Stimulated activated effector memory CD8-positive, alpha-beta T cell treated with anti-CD3 and anti-CD28 coated beads, Interleukin-12 subunit alpha, Interleukin-12 subunit beta, amount 100 ng/mL, for 72 hours (primary cell): ENCODE measurements around the gene MPV17L.
"Not testable (repeated sequence)": the region's sequence is repeated elsewhere in the genome, so short reads cannot be mapped to it uniquely, and the experiment has no call there.

Source experiments
- ATAC-seq: fragments of 150-1000 bp; cut with Tn5 transposase; 2 replicates; pipeline ENCODE4 v1.10.0; 2021
- DNase-seq, 2 donors: peaks; one replicate each; pipeline ENCODE4 v3.0.0; 2021 to 2022; ENCODE audit warnings: low spot score in 2 of 2
- H3K27ac Mint-ChIP-seq: one replicate; pipeline ENCODE4 v1.8.0; 2022; ENCODE audit warnings: mild to moderate bottlenecking, mixed read lengths
- H3K36me3 Mint-ChIP-seq: one replicate; pipeline ENCODE4 v1.8.0; 2022; ENCODE audit warnings: mild to moderate bottlenecking, mixed read lengths
- H3K4me1 Mint-ChIP-seq: one replicate; pipeline ENCODE4 v1.8.0; 2022; ENCODE audit warnings: mixed read lengths
- H3K4me3 Mint-ChIP-seq: one replicate; pipeline ENCODE4 v1.8.0; 2022; ENCODE audit warnings: mild to moderate bottlenecking, mixed read lengths
- H3K9me3 Mint-ChIP-seq: one replicate; pipeline ENCODE4 v1.8.0; 2022; ENCODE audit warnings: mixed read lengths

Gene MPV17L

DNA sequence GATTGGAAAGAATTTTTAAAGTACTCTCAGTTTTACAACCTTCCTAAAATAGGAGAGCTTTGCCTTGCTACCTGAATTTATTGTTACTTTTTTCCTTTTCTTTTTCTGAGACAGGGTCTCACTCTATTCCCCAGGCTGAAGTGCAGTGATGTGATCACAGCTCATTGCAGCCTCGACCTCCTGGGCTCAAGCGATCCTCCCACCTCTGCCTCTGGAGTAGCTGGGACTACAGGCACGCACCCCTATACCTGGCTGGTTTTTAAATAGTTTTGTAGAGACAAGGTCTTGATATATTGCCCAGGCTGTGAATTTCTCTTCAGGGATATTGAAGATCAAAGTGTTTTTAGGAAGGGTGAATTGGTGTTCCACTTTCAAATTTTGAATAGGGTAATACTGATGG is 3.8 kb downstream of the MPV17L start:
- Mint-ChIP-seq H3K27ac (no peak overlapping the region), H3K9me3 (no peaks in the 10 kb centered on the region), H3K36me3 (no peaks in the 10 kb centered on the region), H3K4me1 (no peaks in the 10 kb centered on the region), H3K4me3 (no peak overlapping the region)
- no peak for DNase-seq
- ATAC-seq: no peak

DNA sequence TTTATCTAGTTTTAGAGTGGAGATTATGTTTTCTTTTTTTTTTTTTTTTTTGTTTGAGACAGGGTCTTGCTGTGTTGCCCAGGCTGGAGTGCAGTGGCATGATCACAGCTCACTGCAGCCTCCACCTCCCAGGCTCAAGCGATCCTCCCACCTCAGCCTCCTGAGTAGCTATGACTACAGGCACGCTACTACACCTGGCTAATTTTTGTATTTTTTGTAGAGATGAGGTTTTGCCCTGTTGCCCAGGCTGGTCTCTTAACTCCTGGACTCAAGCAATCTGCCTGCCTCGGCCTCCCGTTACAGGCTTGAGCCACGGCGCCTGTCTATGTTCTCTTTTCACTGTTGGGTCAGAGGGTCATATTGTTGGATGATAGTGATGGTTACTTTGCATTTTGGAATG is 4.8 kb downstream of the MPV17L start:
- H3K27ac Mint-ChIP-seq, ATAC-seq: not testable (repeated sequence)

DNA sequence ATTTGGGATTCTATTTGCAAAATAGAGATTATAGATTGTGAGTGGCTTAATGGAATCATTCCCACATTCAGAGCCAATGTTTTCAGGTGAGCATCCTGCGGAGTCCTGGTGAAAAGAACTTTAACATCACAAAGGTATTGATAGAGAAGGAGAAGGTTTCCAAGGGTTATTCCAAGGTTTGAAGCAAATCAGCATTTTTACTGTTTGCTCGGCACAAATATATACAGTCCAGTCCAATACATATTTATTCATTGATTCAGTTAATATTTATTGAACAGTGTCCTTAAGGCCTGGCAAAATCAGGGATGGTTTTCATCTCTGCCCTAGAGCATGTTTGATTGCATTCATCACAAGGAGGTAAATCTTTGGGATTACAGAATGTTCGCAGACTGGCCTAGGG is 6.4 kb downstream of the MPV17L start:
- Mint-ChIP-seq H3K9me3 (no peaks in the 10 kb centered on the region), H3K36me3 (no peaks in the 10 kb centered on the region), H3K27ac (no peak overlapping the region), H3K4me1 (no peaks in the 10 kb centered on the region), H3K4me3 (no peak overlapping the region)
- DNase-seq (no peak), ATAC-seq (no peak)

More for the DNA sequence above, 4.8 kb downstream of the MPV17L start:
- H3K4me3 Mint-ChIP-seq, DNase-seq, H3K36me3 Mint-ChIP-seq, H3K4me1 Mint-ChIP-seq, H3K9me3 Mint-ChIP-seq: not testable (repeated sequence)

DNA sequence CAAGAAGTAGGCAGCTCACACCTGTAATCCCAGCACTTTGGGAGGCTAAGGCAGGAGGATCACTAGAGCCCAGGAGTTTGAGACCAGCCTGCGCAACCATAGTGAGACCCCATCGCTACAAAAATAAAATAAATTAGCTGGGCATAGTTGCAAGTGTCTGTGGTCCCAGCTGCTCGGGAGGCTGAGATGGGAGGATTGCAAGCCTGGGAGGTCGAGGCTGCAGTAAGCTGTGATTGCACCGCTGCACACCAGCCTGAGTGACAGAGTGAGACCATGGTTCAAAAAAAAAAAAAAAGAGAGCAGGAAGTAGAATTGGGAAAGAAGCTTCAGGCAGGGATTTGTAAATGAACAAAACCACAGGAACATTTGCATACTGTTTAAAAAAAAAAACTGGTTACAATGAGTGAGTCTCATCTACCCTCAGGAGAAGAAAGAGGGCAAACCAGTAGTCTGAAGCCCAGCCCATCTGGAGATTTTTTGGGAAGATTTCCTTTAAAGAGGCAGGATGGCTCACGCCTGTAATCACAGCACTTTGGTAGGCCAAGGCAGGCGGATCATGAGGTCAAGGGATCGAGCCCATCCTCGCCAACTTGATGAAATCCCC is 7.9 kb downstream of the MPV17L start:
- no peak overlapping the region for H3K4me3 Mint-ChIP-seq
- no peak for ATAC-seq

DNA sequence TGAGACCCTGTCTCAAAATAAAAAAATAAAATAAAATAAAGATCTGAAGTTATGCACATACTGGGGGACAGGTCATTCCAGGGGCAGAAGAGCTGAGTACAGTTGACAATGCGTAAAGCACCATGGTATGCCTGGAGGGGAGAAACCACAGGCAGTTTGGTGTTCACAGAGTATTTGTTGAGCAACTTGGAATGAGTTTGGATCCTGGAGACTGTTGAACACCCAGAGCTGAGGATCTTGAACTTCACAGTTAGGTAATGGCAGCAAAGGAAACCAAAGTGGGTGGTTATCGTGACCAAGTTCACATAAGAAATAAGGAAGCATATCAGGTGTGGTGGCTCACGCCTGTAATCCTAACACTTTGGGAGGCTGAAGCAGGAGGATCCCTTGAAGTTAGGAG is 8.5 kb downstream of the MPV17L start:
- not testable (repeated sequence) for H3K4me1 Mint-ChIP-seq, H3K9me3 Mint-ChIP-seq, H3K27ac Mint-ChIP-seq, H3K36me3 Mint-ChIP-seq, H3K4me3 Mint-ChIP-seq, ATAC-seq, DNase-seq

More for the DNA sequence above, 7.9 kb downstream of the MPV17L start:
- Mint-ChIP-seq H3K36me3 (no peaks in the 10 kb centered on the region), H3K27ac (no peak overlapping the region), H3K9me3 (no peaks in the 10 kb centered on the region), H3K4me1 (no peaks in the 10 kb centered on the region)
- no peak for DNase-seq

DNA sequence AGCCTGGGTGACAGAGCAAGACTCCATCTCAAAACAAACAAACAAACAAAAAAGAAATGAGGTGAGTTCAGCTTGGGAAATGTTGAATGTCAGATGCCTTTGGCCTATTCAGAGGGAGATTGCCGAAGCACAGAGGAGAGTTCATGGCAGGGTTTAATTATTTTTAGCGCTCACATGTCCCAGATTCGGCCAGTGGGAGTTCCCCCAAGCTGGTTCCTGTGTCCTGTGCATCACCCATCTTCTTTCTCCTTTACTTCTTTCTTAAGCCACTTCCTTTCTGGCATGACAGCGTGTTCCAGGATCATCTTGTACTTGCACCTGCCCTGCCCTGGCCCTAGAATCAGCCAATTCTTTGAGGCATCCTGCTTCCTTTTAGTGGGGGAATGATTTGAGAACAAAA is 9.2 kb downstream of the MPV17L start:
- H3K27ac Mint-ChIP-seq: no peak overlapping the region
- H3K4me1 Mint-ChIP-seq: no peaks in the 10 kb centered on the region
- no peaks in the 10 kb centered on the region for H3K9me3 Mint-ChIP-seq
- H3K36me3 Mint-ChIP-seq: no peaks in the 10 kb centered on the region
- DNase-seq (no peak), ATAC-seq (no peak)
- H3K4me3 Mint-ChIP-seq: no peak overlapping the region

DNA sequence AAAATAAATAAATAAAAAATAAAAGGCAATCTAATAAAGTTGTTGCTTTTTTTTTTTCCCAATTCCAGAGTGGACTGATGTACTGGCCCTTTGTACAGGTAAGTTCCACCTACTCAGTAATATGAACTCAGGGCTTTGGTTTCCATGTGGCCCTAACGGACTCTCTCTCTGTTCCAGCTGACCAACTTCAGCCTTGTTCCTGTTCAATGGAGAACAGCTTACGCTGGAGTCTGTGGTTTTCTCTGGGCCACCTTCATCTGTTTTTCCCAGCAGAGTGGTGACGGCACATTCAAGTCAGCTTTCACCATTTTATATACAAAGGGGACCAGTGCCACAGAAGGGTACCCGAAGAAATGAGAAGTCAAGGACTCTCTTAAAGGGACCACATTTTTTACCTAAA is 12.2 kb downstream of the MPV17L start:
- not testable (repeated sequence) for H3K4me3 Mint-ChIP-seq, H3K27ac Mint-ChIP-seq, ATAC-seq, DNase-seq, H3K36me3 Mint-ChIP-seq, H3K9me3 Mint-ChIP-seq, H3K4me1 Mint-ChIP-seq

DNA sequence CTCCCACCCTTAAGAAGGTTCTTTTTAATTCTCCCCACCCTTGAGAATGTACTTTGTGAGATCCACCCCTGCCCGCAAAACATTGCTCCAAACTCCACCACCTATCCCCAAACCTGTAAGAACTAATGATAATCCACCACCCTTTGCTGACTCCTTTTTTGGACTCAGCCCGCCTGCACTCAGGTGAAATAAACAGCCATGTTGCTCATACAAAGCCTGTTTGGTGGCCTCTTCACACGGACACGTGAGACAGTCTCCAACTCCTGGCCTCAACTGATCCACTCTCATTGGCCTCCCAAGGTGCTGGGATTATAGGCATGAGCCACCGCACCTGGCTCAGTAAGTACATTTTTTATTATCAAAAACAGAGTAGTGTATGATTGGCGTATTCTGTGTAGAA is 13.9 kb downstream of the MPV17L start:
- DNase-seq, H3K9me3 Mint-ChIP-seq, H3K4me1 Mint-ChIP-seq, H3K36me3 Mint-ChIP-seq, H3K27ac Mint-ChIP-seq, ATAC-seq, H3K4me3 Mint-ChIP-seq: not testable (repeated sequence)

DNA sequence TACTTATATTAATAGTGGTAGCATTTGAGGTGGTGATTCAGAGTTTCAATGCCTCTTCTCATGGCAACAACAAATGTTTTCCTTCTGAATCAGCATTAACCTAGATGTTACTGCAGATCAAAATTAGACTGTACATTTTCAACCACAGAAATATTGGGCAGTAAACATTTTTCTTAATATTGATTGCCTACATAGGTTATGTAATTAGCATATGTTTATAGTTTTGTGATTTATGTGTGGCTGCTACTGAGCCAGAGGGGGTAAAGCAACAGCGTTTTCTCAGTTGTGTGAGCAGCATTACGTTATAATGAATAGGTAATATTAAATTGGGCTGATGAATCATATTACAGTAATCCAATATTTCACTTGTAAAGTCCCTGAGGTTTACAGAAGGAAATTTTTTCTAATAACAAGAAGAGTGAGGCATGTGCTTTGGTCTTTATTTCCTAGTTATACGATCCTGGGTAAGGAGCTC is 20.0 kb downstream of the MPV17L start:
- Mint-ChIP-seq H3K9me3 (no peaks in the 10 kb centered on the region), H3K4me1 (peaks cover 10% of the 10 kb centered on the region), H3K36me3 (no peaks in the 10 kb centered on the region), H3K27ac (peak overlapping the region; percentile 11), H3K4me3 (no peak overlapping the region)
- DNase-seq (no peak), ATAC-seq (peak; percentile 46)

DNA sequence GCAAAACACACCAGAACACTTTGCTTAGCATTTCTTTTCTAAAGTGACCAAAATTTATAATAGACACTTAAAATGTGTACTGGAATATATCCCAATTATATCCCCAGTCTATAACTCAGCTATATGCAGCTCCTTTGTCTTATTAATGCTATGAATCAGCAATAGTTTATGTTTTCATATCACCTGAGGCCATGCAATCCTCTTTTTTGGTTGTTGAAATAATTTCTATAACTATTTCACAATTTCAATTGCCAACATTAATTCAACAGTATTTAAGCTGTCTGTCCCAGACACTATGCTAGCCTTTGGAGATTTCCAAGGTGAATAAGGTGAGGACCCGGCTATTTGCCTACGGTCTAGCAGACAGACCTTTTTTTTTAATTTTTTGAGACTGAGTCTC is 21.6 kb downstream of the MPV17L start:
- H3K9me3 Mint-ChIP-seq: no peaks in the 10 kb centered on the region
- peaks cover 10% of the 10 kb centered on the region for H3K4me1 Mint-ChIP-seq
- no peak overlapping the region for H3K27ac Mint-ChIP-seq
- no peak for ATAC-seq
- H3K36me3 Mint-ChIP-seq: no peaks in the 10 kb centered on the region
- DNase-seq: no peak
- no peak overlapping the region for H3K4me3 Mint-ChIP-seq

DNA sequence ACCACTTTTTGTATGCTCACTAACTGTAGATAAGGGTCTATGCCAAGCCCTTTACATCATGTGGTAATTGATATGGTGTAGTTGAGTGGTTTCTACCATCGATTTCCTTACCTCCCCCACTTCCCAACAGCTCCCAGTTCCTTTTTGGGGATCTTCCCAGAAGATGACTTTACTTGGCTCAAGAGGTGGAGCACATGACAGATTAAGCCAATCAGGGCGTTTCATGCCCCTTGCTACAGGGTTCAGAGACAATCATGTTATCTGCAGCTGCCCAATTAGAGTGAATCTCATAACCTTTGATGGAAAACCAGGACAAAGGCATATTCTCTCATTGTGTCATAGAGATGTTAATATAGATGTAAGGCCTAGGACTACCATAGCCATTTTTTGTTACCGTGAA is 22.7 kb downstream of the MPV17L start:
- Mint-ChIP-seq H3K9me3 (no peaks in the 10 kb centered on the region), H3K4me1 (peaks cover 10% of the 10 kb centered on the region), H3K4me3 (no peak overlapping the region), H3K36me3 (no peaks in the 10 kb centered on the region), H3K27ac (no peak overlapping the region)
- ATAC-seq (no peak), DNase-seq (no peak)

DNA sequence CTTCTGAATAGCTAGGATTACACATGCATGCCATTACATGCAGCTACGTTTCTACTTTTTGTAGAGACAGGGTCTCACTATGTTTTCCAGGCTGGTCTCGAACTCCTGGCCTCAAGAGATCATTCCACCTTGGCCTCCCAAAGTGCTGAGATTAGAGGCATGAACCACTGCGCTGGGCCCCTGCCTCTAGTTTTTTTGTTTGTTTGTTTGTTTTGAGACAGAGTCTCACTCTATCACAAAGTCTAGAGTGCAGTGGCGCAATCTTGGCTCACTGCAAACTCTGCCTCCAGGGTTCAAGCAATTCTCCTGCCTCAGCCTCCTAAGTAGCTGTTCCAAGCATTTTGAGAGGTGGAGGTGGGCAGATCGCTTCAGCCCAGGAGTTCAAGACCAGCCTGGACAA is 26.1 kb downstream of the MPV17L start:
- H3K4me1 Mint-ChIP-seq, ATAC-seq, H3K4me3 Mint-ChIP-seq, DNase-seq, H3K27ac Mint-ChIP-seq, H3K9me3 Mint-ChIP-seq, H3K36me3 Mint-ChIP-seq: not testable (repeated sequence)

DNA sequence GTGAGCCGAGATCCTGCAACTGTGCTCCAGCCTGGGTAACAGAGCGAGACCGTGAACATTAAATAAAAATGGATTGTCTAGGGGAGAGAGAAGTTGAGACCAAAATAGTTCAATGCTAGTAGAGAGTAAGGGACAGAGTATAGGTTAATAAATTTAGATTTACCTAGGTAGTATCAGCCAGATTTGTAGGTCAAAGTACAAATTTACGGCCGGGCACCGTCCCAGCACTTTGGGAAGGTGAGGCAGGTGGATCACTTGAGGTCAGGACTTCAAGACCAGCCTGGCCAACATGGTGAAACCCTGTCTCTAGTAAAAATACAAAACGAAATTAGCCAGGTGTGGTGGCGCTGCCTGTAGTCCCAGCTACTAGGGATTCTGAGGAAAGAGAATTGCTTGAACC is 26.7 kb downstream of the MPV17L start:
- no peak overlapping the region for H3K4me3 Mint-ChIP-seq
- no peak for DNase-seq
- no peaks in the 10 kb centered on the region for H3K4me1 Mint-ChIP-seq
- H3K9me3 Mint-ChIP-seq: no peaks in the 10 kb centered on the region
- H3K27ac Mint-ChIP-seq: no peak overlapping the region
- ATAC-seq: no peak
- no peaks in the 10 kb centered on the region for H3K36me3 Mint-ChIP-seq

DNA sequence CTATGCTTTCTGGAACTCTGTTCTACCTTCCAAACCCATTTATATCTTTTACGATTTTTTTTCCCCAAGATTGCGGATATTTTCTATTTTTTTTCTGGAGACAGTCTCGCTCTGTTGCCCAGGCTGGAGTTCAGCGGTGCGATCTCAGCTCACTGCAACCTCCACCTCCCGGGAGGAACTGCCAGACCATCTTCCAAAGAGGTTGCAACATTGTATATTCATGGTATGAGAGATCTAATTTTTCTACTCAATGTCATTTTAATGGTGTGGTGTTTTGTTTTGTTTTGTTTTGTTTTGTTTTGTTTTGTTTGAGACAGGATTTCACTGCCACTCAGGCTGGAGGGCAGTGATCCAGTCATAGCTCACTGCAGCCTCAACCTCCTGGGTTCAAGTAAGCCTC is 30.3 kb downstream of the MPV17L start:
- Mint-ChIP-seq H3K4me1 (no peaks in the 10 kb centered on the region), H3K27ac (no peak overlapping the region), H3K9me3 (no peaks in the 10 kb centered on the region), H3K4me3 (no peak overlapping the region), H3K36me3 (no peaks in the 10 kb centered on the region)
- DNase-seq (no peak), ATAC-seq (no peak)

DNA sequence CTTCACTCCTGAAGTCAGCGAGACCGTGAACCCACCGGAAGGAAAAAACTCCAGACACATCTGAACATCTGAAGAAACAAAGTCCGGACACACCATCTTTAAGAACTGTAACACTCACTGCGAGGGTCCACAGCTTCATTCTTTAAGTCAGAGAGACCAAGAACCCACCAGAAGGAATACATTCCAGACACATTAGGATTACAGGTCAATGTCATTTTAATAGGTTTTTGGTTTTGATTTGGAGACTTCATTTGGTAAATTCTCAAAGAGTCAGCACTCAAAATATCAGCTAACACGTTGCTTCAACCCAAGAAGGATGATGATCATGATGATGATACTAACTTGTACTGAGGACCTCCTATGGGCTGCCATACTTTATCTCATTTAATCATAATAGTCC is 31.2 kb downstream of the MPV17L start:
- H3K36me3 Mint-ChIP-seq: no peaks in the 10 kb centered on the region
- ATAC-seq: no peak
- H3K9me3 Mint-ChIP-seq: no peaks in the 10 kb centered on the region
- H3K4me3 Mint-ChIP-seq: no peak overlapping the region
- no peak overlapping the region for H3K27ac Mint-ChIP-seq
- no peak for DNase-seq
- H3K4me1 Mint-ChIP-seq: no peaks in the 10 kb centered on the region

DNA sequence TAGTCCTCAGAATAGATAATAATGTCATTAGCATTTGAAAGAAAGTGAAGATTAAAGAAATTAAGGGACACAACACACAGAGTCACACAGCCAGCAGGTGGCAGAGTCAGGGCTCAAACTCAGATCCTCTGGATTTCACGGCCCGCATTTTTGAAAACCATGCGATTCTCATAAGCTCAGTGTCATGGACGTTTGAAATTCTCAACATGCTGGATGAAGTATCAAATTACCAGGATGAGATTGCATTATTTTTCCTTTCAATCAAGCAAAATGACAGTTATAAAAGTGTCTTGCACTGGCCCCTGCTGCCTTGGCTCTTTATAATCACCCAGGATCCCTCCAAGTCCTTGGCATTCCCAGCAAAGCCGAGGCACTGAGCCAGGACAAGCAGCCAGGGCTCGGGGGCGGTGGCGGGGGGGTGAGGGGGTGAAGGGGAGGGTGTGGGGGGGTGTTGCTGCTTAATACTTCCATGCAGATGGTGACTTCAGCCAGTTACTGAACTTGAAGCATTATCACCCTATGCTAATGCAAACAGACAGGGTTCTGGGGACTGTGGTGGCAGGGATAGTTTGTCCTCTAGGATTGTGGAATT is 32.2 kb downstream of the MPV17L start:
- peak; percentile 62 for ATAC-seq
- H3K27ac Mint-ChIP-seq: no peak overlapping the region
- H3K36me3 Mint-ChIP-seq: no peaks in the 10 kb centered on the region
- no peaks in the 10 kb centered on the region for H3K9me3 Mint-ChIP-seq
- H3K4me3 Mint-ChIP-seq: no peak overlapping the region
- H3K4me1 Mint-ChIP-seq: no peaks in the 10 kb centered on the region
- peak; percentile 14 to 54 for DNase-seq
